Glutamatergic neuron (in vitro differentiated cells): ENCODE measurements around the gene RAPGEF6. TPM values are rescaled to one million over a fixed set of nuclear protein-coding genes. Genes with fewer than 3 reads are reported as not detected.

Experiments
- DNase-seq: peaks from one replicate; pipeline ENCODE4 v3.0.0; 2022
- H3K27ac Mint-ChIP-seq: one replicate; pipeline ENCODE4 v1.8.0; 2020; ENCODE audit warnings: mild to moderate bottlenecking, mixed read lengths, inconsistent platforms; ENCODE audit not compliant: unreplicated experiment
- H3K27me3 Mint-ChIP-seq: one replicate; pipeline ENCODE4 v1.8.0; 2020; ENCODE audit warnings: mild to moderate bottlenecking, moderate library complexity, mixed read lengths, inconsistent platforms; ENCODE audit not compliant: unreplicated experiment
- H3K36me3 Mint-ChIP-seq: one replicate; pipeline ENCODE4 v1.8.0; 2020; ENCODE audit warnings: mild to moderate bottlenecking, mixed read lengths, inconsistent platforms; ENCODE audit not compliant: unreplicated experiment
- H3K4me1 Mint-ChIP-seq: one replicate; pipeline ENCODE4 v1.8.0; 2020; ENCODE audit warnings: mild to moderate bottlenecking, low read depth, mixed read lengths, inconsistent platforms; ENCODE audit not compliant: unreplicated experiment
- H3K4me3 Mint-ChIP-seq: one replicate; pipeline ENCODE4 v1.8.0; 2020; ENCODE audit warnings: mild to moderate bottlenecking, mixed read lengths, inconsistent platforms; ENCODE audit not compliant: unreplicated experiment
- H3K9me3 Mint-ChIP-seq: one replicate; pipeline ENCODE4 v1.8.0; 2020; ENCODE audit warnings: mild to moderate bottlenecking, moderate library complexity, mixed read lengths, inconsistent platforms; ENCODE audit not compliant: unreplicated experiment
- total RNA-seq: library from RNA; stranded (reverse); fragmentation: NEBNext Ultra II Directional; extraction: Animal tissue kit (Norgen Biotek cat#: 25700); gene quantifications from one replicate; pipeline ENCODE4 v1.2.1, GENCODE V29; 2021; ENCODE audit not compliant: unreplicated experiment
- TF ChIP-seq, protein P1 (sequence below): fragments of 200-600 bp; sonication (generic); IDR thresholded peaks from one replicate; pipeline ENCODE4 v1.5.0; 2021; ENCODE audit not compliant: partially characterized antibody, unreplicated experiment

The RAPGEF6 gene
- total RNA-seq, 1 donor from 2014 or later, result 278 TPM

DNA sequence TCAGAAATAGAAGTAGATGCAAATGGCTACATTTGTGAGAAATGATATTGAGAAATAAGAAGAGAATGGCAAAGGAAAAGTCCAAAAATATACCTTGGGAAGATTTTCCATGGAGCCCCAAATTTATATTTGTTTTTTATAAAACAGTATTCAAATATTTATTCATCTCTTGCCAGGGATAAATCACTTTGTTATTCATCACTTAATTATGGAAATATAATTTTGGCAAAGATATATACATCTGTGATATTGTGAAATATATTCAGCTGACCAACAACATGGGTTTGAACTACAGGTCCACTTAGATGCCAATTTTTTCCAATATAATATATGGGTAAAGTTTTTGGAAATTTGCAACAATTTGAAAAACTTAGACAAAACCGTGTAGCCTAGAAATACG, 19.7 kb upstream of the RAPGEF6 start:
- H3K9me3 Mint-ChIP-seq, result no peaks in the 10 kb centered on the region
- no peak overlapping the region for H3K4me3 Mint-ChIP-seq
- H3K36me3 Mint-ChIP-seq, result peaks cover 9% of the 10 kb centered on the region
- no peaks in the 10 kb centered on the region for H3K27me3 Mint-ChIP-seq
- no peak for DNase-seq
- H3K27ac Mint-ChIP-seq, result no peak overlapping the region
- H3K4me1 Mint-ChIP-seq, result no peaks in the 10 kb centered on the region
- TF ChIP-seq, protein P1, sequence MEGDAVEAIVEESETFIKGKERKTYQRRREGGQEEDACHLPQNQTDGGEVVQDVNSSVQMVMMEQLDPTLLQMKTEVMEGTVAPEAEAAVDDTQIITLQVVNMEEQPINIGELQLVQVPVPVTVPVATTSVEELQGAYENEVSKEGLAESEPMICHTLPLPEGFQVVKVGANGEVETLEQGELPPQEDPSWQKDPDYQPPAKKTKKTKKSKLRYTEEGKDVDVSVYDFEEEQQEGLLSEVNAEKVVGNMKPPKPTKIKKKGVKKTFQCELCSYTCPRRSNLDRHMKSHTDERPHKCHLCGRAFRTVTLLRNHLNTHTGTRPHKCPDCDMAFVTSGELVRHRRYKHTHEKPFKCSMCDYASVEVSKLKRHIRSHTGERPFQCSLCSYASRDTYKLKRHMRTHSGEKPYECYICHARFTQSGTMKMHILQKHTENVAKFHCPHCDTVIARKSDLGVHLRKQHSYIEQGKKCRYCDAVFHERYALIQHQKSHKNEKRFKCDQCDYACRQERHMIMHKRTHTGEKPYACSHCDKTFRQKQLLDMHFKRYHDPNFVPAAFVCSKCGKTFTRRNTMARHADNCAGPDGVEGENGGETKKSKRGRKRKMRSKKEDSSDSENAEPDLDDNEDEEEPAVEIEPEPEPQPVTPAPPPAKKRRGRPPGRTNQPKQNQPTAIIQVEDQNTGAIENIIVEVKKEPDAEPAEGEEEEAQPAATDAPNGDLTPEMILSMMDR, result no peak

DNA sequence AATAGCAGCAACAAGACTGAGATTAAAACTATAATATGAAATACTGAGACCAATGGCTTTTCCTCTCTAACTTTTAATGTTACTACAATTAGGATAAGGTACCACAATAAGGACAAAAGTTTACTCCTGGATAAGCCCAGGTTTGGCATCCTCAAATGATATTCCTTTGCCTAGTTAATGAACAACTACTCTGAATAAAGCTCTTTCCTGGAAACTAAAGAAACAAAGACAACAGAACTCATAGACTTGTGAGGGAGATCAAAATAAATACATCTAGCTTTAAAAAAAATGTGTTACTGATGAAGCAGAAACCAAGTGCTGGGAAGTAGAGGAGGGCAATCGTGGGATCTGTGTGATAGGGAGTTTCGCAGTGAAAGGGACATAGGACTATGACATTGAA, 19.3 kb upstream of the RAPGEF6 start:
- Mint-ChIP-seq H3K36me3 (peaks cover 5% of the 10 kb centered on the region), H3K4me1 (no peaks in the 10 kb centered on the region)
- TF ChIP-seq, protein P1, result no peak

DNA sequence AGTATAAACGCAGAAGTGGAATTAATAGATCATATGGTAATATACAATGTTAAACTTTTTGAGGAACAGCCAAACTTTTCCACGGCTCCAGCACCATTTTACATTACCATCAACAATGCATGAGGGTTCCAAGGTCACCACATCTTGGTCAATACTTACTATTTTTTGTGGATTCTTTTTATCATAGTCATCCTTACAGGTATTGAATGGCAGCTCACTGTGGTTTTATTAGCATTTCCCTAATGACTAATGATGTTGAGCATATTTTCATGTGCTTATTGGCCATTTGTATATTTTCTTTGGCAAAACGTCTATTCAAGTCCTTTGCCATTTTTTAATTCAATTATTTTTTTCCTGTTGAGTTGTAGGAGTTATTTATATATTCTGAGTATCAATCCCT, 14.1 kb upstream of the RAPGEF6 start:
- no peaks in the 10 kb centered on the region for H3K4me1 Mint-ChIP-seq
- DNase-seq, result no peak
- no peaks in the 10 kb centered on the region for H3K9me3 Mint-ChIP-seq
- H3K36me3 Mint-ChIP-seq, result no peaks in the 10 kb centered on the region
- H3K27me3 Mint-ChIP-seq, result no peaks in the 10 kb centered on the region
- TF ChIP-seq, protein P1, result no peak
- no peak overlapping the region for H3K4me3 Mint-ChIP-seq
- H3K27ac Mint-ChIP-seq, result no peak overlapping the region

More for the DNA sequence above, 19.3 kb upstream of the RAPGEF6 start:
- H3K9me3 Mint-ChIP-seq, result no peaks in the 10 kb centered on the region
- no peak overlapping the region for H3K27ac Mint-ChIP-seq
- H3K27me3 Mint-ChIP-seq, result no peaks in the 10 kb centered on the region
- H3K4me3 Mint-ChIP-seq, result no peak overlapping the region
- DNase-seq, result no peak

DNA sequence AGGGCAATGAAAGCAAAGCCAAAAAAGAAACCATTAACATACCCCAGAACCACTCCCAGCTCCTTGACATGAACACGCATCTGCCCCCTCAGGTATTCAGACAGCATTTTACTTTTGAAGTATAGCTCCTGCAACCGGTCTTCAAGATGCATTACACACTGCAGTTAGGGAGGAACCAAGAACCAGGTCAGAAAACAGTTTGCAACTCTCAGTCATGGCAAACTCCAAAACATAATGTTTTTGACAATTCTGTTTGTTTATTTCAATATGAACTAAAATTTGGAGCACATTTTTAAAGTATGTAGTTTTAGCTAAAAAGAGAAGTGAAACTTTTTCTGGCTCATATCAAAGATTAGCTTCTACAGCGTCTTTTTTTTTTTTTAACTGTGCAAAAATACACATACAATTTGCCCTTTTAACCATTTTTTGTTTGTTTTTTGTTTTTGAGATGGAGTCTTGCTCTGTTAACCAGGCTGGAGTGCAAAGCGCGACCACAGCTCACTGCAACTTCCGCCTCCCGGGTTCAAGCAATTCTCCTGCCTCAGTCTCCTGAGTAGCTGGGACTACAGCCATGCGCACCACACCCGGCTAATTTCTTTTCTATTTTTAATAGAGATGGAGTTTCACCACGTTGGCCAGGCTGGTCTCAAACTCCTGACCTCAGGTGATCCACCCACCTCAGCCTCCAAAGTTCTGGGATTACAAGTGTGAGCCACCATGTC, 12.2 kb upstream of the RAPGEF6 start:
- Mint-ChIP-seq H3K36me3 (no peaks in the 10 kb centered on the region), H3K4me3 (no peak overlapping the region), H3K27me3 (no peaks in the 10 kb centered on the region), H3K4me1 (no peaks in the 10 kb centered on the region), H3K9me3 (no peaks in the 10 kb centered on the region), H3K27ac (no peak overlapping the region)
- TF ChIP-seq, protein P1, result no peak
- DNase-seq, result no peak

DNA sequence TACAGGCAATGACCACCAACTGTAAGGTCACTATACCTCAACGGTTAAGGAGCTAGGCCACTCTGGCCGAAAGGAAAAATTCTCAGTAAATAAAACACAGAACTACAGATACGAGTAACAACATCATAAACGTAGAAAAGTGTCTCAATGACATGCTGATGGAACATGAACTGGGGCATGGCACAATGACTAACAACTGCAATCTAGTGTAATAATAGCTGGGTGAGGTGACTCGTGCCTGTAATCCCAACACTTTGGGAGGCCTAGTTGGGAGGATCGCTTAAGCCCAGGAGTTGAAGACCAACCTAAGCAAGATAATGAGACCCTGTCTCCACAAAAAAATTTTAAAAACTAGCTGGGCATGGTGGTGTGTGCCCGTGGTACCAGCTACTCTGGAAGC, 9.8 kb upstream of the RAPGEF6 start:
- H3K36me3 Mint-ChIP-seq, result no peaks in the 10 kb centered on the region
- H3K4me3 Mint-ChIP-seq, result no peak overlapping the region
- DNase-seq, result no peak
- H3K27ac Mint-ChIP-seq, result no peak overlapping the region
- no peaks in the 10 kb centered on the region for H3K4me1 Mint-ChIP-seq
- no peaks in the 10 kb centered on the region for H3K9me3 Mint-ChIP-seq
- H3K27me3 Mint-ChIP-seq, result no peaks in the 10 kb centered on the region
- TF ChIP-seq, protein P1, result no peak
